SK-N-SH (cell line): ENCODE results near the gene CA10. TPM values are rescaled to one million over a fixed set of nuclear protein-coding genes. Genes with fewer than 3 reads are reported as not detected.

Experiments
- CTCF ChIA-PET: fragments of 300-600, 350-600 bp; formaldehyde crosslinking; extraction: SDS; loops from one replicate; lab custom pipeline; 2021; lab: Yijun Ruan, JAX
- POLR2A ChIA-PET: fragments of 350-600 bp; sonication (Branson Sonifier 250); formaldehyde crosslinking; extraction: SDS; loops from one replicate; lab custom pipeline; 2020; ENCODE audit warnings: antibody characterized with exemption, inconsistent platforms; lab: Yijun Ruan, JAX
- DNase-seq: peaks from one replicate; pipeline ENCODE4 v3.0.0; 2012
- H2AFZ ChIP-seq: fragments of 200-600 bp; sonication (generic); 2 replicates; pipeline ENCODE4 v1.8.1; 2016; ENCODE audit warnings: antibody characterized with exemption, mild to moderate bottlenecking, low read depth
- H3F3A ChIP-seq: fragments of 200-600 bp; sonication (generic); replicated peaks from 2 replicates; pipeline ENCODE3; 2016; ENCODE audit warnings: antibody characterized with exemption, mild to moderate bottlenecking; ENCODE audit not compliant: insufficient read depth
- H3K27ac ChIP-seq, 2 experiments: fragments of 200-500 bp in 1 of 2; fragments of 200-600 bp in 1 of 2; sonication (Bioruptor generic) in 1 of 2; sonication (generic), shearing (Covaris generic) in 1 of 2; 2 replicates each; pipeline versions ENCODE4 v1.5.1 to v1.6.1; 2014 to 2016; ENCODE audit warnings: low read depth in 2 of 2, inconsistent platforms in 1 of 2, low read length in 1 of 2, mild to moderate bottlenecking in 1 of 2, mixed read lengths in 1 of 2
- H3K27me3 ChIP-seq: fragments of 200-600 bp; sonication (generic), shearing (Covaris generic); 2 replicates; pipeline ENCODE4 v1.6.1; 2016; ENCODE audit warnings: mixed run types; ENCODE audit not compliant: insufficient read depth
- H3K36me3 ChIP-seq, 2 experiments: fragments of 200-500 bp in 1 of 2; fragments of 200-600 bp in 1 of 2; sonication (Bioruptor generic) in 1 of 2; sonication (generic) in 1 of 2; replicated peaks in 1 of 2; 2 replicates each; pipeline versions ENCODE3 to v1.5.1; 2014 to 2016; ENCODE audit warnings: low read length in 1 of 2, mild to moderate bottlenecking in 1 of 2; ENCODE audit not compliant: insufficient read depth in 2 of 2, control insufficient read depth in 1 of 2
- H3K4me1 ChIP-seq, 2 experiments: fragments of 200-500 bp in 1 of 2; fragments of 200-600 bp in 1 of 2; sonication (Bioruptor generic) in 1 of 2; sonication (generic), shearing (Covaris generic) in 1 of 2; 2 replicates each; pipeline versions ENCODE4 v1.5.1 to v1.6.1; 2014 to 2016; ENCODE audit warnings: low read depth in 1 of 2, low read length in 1 of 2, mixed run types in 1 of 2; ENCODE audit not compliant: insufficient read depth in 2 of 2, control insufficient read depth in 1 of 2
- H3K4me2 ChIP-seq: fragments of 200-600 bp; sonication (generic), shearing (Covaris generic); 2 replicates; pipeline ENCODE4 v1.6.1; 2017; ENCODE audit warnings: mixed run types
- H3K4me3 ChIP-seq, 2 experiments: fragments of 200-500 bp in 1 of 2; fragments of 200-600 bp in 1 of 2; sonication (Bioruptor generic) in 1 of 2; sonication (generic), shearing (Covaris generic) in 1 of 2; 2 replicates each; pipeline versions ENCODE4 v1.5.1 to v1.8.1; 2014 to 2016; ENCODE audit warnings: low read depth in 2 of 2, inconsistent platforms in 1 of 2, low read length in 1 of 2, mild to moderate bottlenecking in 1 of 2, mixed read lengths in 1 of 2, moderate library complexity in 1 of 2
- H3K79me2 ChIP-seq: fragments of 200-600 bp; sonication (generic); 2 replicates; pipeline ENCODE4 v1.8.1; 2017; ENCODE audit warnings: mild to moderate bottlenecking; ENCODE audit not compliant: insufficient read depth
- H3K9ac ChIP-seq: fragments of 200-600 bp; sonication (generic); 2 replicates; pipeline ENCODE4 v1.6.1; 2017; ENCODE audit warnings: mixed run types
- H3K9me2 ChIP-seq: fragments of 200-600 bp; sonication (generic); 2 replicates; pipeline ENCODE4 v1.6.1; 2017; ENCODE audit warnings: mixed run types
- H3K9me3 ChIP-seq: fragments of 200-600 bp; sonication (generic); 2 replicates; pipeline ENCODE4 v1.6.1; 2017; ENCODE audit warnings: mixed run types, mild to moderate bottlenecking, moderate library complexity
- H4K20me1 ChIP-seq: fragments of 200-600 bp; sonication (generic); 2 replicates; pipeline ENCODE4 v1.6.1; 2017; ENCODE audit warnings: mild to moderate bottlenecking, mixed run types; ENCODE audit not compliant: insufficient read depth
- CHD2 ChIP-seq: fragments of 150-350 bp; IDR thresholded peaks from 2 replicates; pipeline ENCODE4 v1.6.1; 2018; ENCODE audit warnings: low read length; ENCODE audit not compliant: partially characterized antibody
- EP300 ChIP-seq, 2 experiments: IDR thresholded peaks; 2 replicates each; pipeline versions ENCODE4 v1.4.0 to v1.6.1; 2012; ENCODE audit warnings: borderline replicate concordance in 1 of 2, low read depth in 1 of 2, low read length in 1 of 2
- EZH2phosphoT487 ChIP-seq: fragments of 200-600 bp; sonication (generic); IDR thresholded peaks from 2 replicates; pipeline ENCODE4 v1.6.1; 2017; ENCODE audit warnings: low read depth, mixed run types, mild to moderate bottlenecking, antibody characterized with exemption, moderate library complexity, borderline replicate concordance
- IRF3 ChIP-seq: fragments of 150-350 bp; IDR thresholded peaks from 2 replicates; pipeline ENCODE4 v1.6.1; 2016; ENCODE audit warnings: mild to moderate bottlenecking, low read depth, low read length
- JUND ChIP-seq: IDR thresholded peaks from 2 replicates; pipeline ENCODE4 v1.4.0; 2012
- PBX3 ChIP-seq: IDR thresholded peaks from 2 replicates; pipeline ENCODE4; 2012
- RAD21 ChIP-seq: IDR thresholded peaks from 2 replicates; pipeline ENCODE4 v1.6.1; 2012; ENCODE audit warnings: mild to moderate bottlenecking, low read length
- RXRA ChIP-seq: IDR thresholded peaks from 2 replicates; pipeline ENCODE4 v1.4.0; 2012; ENCODE audit warnings: low read depth, mild to moderate bottlenecking, borderline replicate concordance
- YY1 ChIP-seq: IDR thresholded peaks from 2 replicates; pipeline ENCODE4 v1.4.0; 2012; ENCODE audit warnings: low read depth, mild to moderate bottlenecking
- WGBS: methylation state at CpG from one replicate; pipeline ENCODE4 v1.1.6; 2017; ENCODE audit warnings: low lambda C conversion rate; 5-methylcytosine and 5-hydroxymethylcytosine counted together
- polyA plus RNA-seq, 3 experiments: library from polyadenylated mRNA; depleted of rRNA; stranded (reverse); fragments of >200 nt; gene quantifications; 2 replicates each; pipeline ENCODE4 v1.2.3, GENCODE V29; 2012

Gene CA10
- polyA plus RNA-seq, 1 of the 3 experiments (the other 2 are of a cell fraction), result not detected

DNA sequence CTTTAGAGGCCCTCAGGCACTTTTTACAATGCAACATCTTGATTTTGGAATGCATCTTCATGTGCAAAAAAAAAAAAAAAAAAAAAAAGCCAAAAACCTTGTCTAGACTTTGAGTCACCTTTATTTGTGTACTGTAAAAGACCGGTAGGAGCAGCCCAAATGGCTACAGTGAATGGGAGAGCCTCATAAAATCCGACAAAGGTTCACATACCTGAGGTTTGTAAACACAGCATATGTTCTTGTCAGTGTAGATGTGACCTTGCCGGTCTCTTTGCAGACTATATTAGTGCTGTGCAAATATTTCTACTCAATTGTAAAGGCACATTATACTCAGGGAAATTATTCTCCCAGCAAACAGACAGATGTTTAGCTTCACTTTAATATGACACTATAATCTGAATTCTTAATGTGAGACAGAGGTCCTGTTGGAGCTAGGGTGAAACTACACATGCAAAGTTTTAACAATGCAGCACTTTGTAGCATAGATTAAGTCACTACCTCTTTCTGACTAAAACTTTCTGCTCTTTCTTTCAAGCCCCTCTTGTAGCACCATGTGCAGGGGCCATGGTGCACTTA lies 211.3 kb downstream of the CA10 start (continued):
- TF ChIP-seq PBX3 (no peak), IRF3 (no peak)

DNA sequence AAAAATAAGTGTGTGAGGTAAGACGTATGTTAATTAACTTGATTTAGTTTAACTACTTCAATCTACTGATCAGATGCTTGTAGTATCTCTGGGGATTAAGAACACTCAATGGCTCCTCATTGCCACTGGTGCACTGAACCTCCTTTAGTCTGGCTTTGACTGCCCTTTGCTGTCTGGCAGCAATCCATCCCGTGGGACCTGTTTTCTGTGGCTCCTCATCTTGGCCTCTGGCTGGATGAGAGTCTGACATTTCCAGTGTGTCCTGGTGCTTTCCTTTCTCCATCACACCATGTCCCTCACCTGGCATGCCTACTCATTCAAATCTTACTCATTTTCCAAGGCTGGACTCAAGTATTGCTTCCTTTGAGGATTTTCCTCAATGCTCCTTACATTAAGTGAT lies 212.2 kb downstream of the CA10 start:
- no peak overlapping the region for H3K9ac ChIP-seq
- 30% methylated on average over 2 of the region's 2 CpGs for WGBS
- no peaks in the 10 kb centered on the region for H3K27me3 ChIP-seq
- H3K27ac ChIP-seq, result no peak overlapping the region
- TF ChIP-seq EP300 (IDR thresholded peaks at IDR 0.05; ENCODE audit: borderline replicate concordance in 1 of 2, low read depth in 1 of 2, low read length in 1 of 2) (no peak), CHD2 (no peak), PBX3 (no peak), RAD21 (no peak), YY1 (no peak)
- TF ChIP-seq, all 33 proteins: peak for 0
- Histone ChIP-seq H3K4me2 (no peak overlapping the region), H3K36me3 (no peaks in the 10 kb centered on the region), H3K4me3 (no peak overlapping the region), H3K9me3 (no peaks in the 10 kb centered on the region), H4K20me1 (no peaks in the 10 kb centered on the region), H3K9me2 (no peaks in the 10 kb centered on the region), H2AFZ (no peak overlapping the region), H3F3A (no peaks in the 10 kb centered on the region), H3K79me2 (no peaks in the 10 kb centered on the region), H3K4me1 (no peaks in the 10 kb centered on the region; a peak in 1 of 4 replicates)
- DNase-seq, result no peak
- POLR2A ChIA-PET, result no interaction called here
- CTCF ChIA-PET, result no interaction called here

DNA sequence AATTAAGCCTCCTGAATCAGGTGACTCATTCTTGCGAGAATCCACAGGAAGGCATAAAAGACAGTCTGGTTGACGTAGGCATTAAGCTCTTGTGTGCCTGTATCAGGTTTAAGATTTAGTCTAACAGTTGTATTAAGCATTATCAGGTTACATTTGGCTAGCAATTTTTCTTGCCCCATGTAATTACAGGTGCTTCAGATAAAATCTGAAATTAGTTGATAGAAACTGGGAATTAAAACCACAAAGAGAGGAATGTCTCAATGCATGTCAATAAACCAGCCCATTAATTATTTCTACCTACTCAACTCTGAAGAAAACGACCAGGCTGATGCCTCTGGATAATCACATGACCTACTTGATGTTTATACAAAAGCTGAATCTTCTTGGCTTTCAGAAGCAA lies 217.2 kb downstream of the CA10 start:
- ChIA-PET POLR2A (no interaction called here), CTCF (no interaction called here)
- 5% methylated on average over 3 of the region's 3 CpGs for WGBS
- Histone ChIP-seq H3F3A (no peaks in the 10 kb centered on the region), H3K27ac (no peak overlapping the region), H3K4me1 (peaks cover 0 to 2% of the 10 kb centered on the region in 2 experiments; a peak in 1 of 4 replicates), H3K27me3 (no peaks in the 10 kb centered on the region), H2AFZ (no peak overlapping the region), H3K9ac (no peak overlapping the region), H3K4me3 (no peak overlapping the region), H3K9me2 (no peaks in the 10 kb centered on the region), H3K9me3 (no peaks in the 10 kb centered on the region), H3K79me2 (no peaks in the 10 kb centered on the region), H3K4me2 (no peak overlapping the region), H4K20me1 (no peaks in the 10 kb centered on the region), H3K36me3 (no peaks in the 10 kb centered on the region)
- DNase-seq, result no peak
- TF ChIP-seq JUND, result no peak
- no peak for TF ChIP-seq IRF3
- TF ChIP-seq EZH2phosphoT487, result no peak
- no peak for TF ChIP-seq RXRA
